ENCODE data around the gene FUZ.

DNA sequence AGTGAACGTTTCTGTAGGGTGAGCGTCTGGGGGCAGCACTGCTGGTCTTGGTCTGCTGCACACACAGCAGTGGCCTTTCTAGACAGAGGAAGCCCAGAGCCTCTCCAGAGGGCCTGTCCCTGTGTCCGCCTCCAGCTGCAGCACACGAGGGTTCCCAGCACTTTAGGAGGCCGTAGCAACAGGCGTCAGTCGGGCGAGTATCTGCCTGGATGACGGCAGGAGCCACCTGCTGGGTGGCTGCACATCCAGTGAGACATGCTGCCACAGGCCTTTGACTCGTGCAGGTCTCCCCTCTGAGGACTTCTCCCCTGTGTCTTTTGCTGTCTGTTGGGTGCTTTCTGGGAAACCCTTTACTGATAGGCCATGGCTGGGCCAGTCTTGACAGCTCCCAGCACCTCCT, 24.2 kb downstream of the FUZ start:
- TF ChIP-seq, protein P1, sequence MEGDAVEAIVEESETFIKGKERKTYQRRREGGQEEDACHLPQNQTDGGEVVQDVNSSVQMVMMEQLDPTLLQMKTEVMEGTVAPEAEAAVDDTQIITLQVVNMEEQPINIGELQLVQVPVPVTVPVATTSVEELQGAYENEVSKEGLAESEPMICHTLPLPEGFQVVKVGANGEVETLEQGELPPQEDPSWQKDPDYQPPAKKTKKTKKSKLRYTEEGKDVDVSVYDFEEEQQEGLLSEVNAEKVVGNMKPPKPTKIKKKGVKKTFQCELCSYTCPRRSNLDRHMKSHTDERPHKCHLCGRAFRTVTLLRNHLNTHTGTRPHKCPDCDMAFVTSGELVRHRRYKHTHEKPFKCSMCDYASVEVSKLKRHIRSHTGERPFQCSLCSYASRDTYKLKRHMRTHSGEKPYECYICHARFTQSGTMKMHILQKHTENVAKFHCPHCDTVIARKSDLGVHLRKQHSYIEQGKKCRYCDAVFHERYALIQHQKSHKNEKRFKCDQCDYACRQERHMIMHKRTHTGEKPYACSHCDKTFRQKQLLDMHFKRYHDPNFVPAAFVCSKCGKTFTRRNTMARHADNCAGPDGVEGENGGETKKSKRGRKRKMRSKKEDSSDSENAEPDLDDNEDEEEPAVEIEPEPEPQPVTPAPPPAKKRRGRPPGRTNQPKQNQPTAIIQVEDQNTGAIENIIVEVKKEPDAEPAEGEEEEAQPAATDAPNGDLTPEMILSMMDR (IDR thresholded peaks at IDR 0.05 in 2 of 3, conservative IDR thresholded peaks at IDR 0.05 in 1 of 3; ENCODE audit: borderline replicate concordance in 1 of 3, insufficient read depth in 1 of 3, low read depth in 2 of 3, low read length in 2 of 3): no peak
- TF ChIP-seq JUND (IDR thresholded peaks at IDR 0.05) (no peak), CEBPB (IDR thresholded peaks at IDR 0.05; ENCODE audit: low read depth) (no peak)

Measured in HCT116 (cell line).